Skeletal muscle satellite cell (primary cell): ENCODE data around the gene FAM180A.
"Not testable (repeated sequence)": the region's sequence is repeated elsewhere in the genome, so short reads cannot be mapped to it uniquely, and the experiment has no call there.

Experiments used
- H3K27me3 ChIP-seq: 2 replicates; pipeline ENCODE4 v1.7.0; 2013; ENCODE audit warnings: low read length; ENCODE audit not compliant: control insufficient read depth, insufficient read depth
- H3K36me3 ChIP-seq: 2 replicates; pipeline ENCODE4 v1.7.0; 2013; ENCODE audit warnings: mild to moderate bottlenecking, control low read depth, low read length; ENCODE audit not compliant: insufficient read depth
- H3K4me1 ChIP-seq: 2 replicates; pipeline ENCODE4 v1.7.0; 2013; ENCODE audit warnings: low read length; ENCODE audit not compliant: control insufficient read depth, insufficient read depth
- H3K4me2 ChIP-seq: 2 replicates; pipeline ENCODE4 v1.7.0; 2013; ENCODE audit warnings: mild to moderate bottlenecking, low read length
- H3K4me3 ChIP-seq: 2 replicates; pipeline ENCODE4 v1.7.0; 2013; ENCODE audit warnings: low read length
- H3K9ac ChIP-seq: 2 replicates; pipeline ENCODE4 v1.7.0; 2013; ENCODE audit warnings: mild to moderate bottlenecking, low read depth, low read length, moderate library complexity
- H3K9me3 ChIP-seq: replicated peaks from 2 replicates; pipeline ENCODE4 v1.7.0; 2013; ENCODE audit warnings: mild to moderate bottlenecking, control low read depth, low read length

FAM180A gene

GRCh38 chr7:135785065-135785464, 36.5 kb upstream of the FAM180A start:
- Histone ChIP-seq H3K27me3 (no peaks in the 10 kb centered on the region), H3K4me1 (no peaks in the 10 kb centered on the region), H3K36me3 (no peaks in the 10 kb centered on the region), H3K9ac (no peak overlapping the region), H3K9me3 (no peaks in the 10 kb centered on the region), H3K4me3 (no peak overlapping the region), H3K4me2 (no peak overlapping the region)

GRCh38 chr7:135784013-135784412, 35.4 kb upstream of the FAM180A start:
- Histone ChIP-seq H3K4me3 (no peak overlapping the region), H3K4me1 (no peaks in the 10 kb centered on the region), H3K9ac (no peak overlapping the region), H3K4me2 (no peak overlapping the region), H3K27me3 (no peaks in the 10 kb centered on the region), H3K36me3 (no peaks in the 10 kb centered on the region), H3K9me3 (no peaks in the 10 kb centered on the region)

GRCh38 chr7:135782801-135783200, 34.2 kb upstream of the FAM180A start:
- no peak overlapping the region for H3K9ac ChIP-seq
- H3K4me3 ChIP-seq: no peak overlapping the region

GRCh38 chr7:135782377-135782776, 33.8 kb upstream of the FAM180A start:
- no peaks in the 10 kb centered on the region for H3K36me3 ChIP-seq

More at GRCh38 chr7:135782801-135783200, 34.2 kb upstream of the FAM180A start:
- no peaks in the 10 kb centered on the region for H3K36me3 ChIP-seq
- peaks cover 5% of the 10 kb centered on the region for H3K9me3 ChIP-seq
- no peaks in the 10 kb centered on the region for H3K4me1 ChIP-seq
- no peak overlapping the region for H3K4me2 ChIP-seq
- no peaks in the 10 kb centered on the region for H3K27me3 ChIP-seq

GRCh38 chr7:135777626-135778398, 29.2 kb upstream of the FAM180A start:
- no peak overlapping the region for H3K4me3 ChIP-seq
- peaks cover 16% of the 10 kb centered on the region for H3K4me1 ChIP-seq
- no peak overlapping the region for H3K9ac ChIP-seq
- no peaks in the 10 kb centered on the region for H3K36me3 ChIP-seq
- H3K9me3 ChIP-seq: peaks cover 5% of the 10 kb centered on the region
- H3K27me3 ChIP-seq: no peaks in the 10 kb centered on the region
- H3K4me2 ChIP-seq: no peak overlapping the region

More at GRCh38 chr7:135782377-135782776, 33.8 kb upstream of the FAM180A start:
- Histone ChIP-seq H3K27me3 (no peaks in the 10 kb centered on the region), H3K4me2 (no peak overlapping the region), H3K9ac (no peak overlapping the region), H3K4me3 (no peak overlapping the region), H3K4me1 (no peaks in the 10 kb centered on the region), H3K9me3 (peaks cover 5% of the 10 kb centered on the region)

- not testable (repeated sequence) for H3K4me3 ChIP-seq, H3K9ac ChIP-seq, H3K27me3 ChIP-seq, H3K9me3 ChIP-seq, H3K4me2 ChIP-seq, H3K36me3 ChIP-seq
- peaks cover 29% of the 10 kb centered on the region for H3K4me1 ChIP-seq
Observed at GRCh38 chr7:135775915-135776314, 27.3 kb upstream of the FAM180A start.

GRCh38 chr7:135775230-135775629, 26.6 kb upstream of the FAM180A start:
- H3K9me3 ChIP-seq: peaks cover 5% of the 10 kb centered on the region
- no peak overlapping the region for H3K9ac ChIP-seq
- H3K4me2 ChIP-seq: no peak overlapping the region
- H3K4me1 ChIP-seq: peaks cover 29% of the 10 kb centered on the region
- H3K27me3 ChIP-seq: no peaks in the 10 kb centered on the region
- no peaks in the 10 kb centered on the region for H3K36me3 ChIP-seq
- no peak overlapping the region for H3K4me3 ChIP-seq

- H3K4me1 ChIP-seq: peaks cover 31% of the 10 kb centered on the region
- H3K36me3 ChIP-seq: no peaks in the 10 kb centered on the region
- H3K4me2 ChIP-seq: no peak overlapping the region
- H3K27me3 ChIP-seq: no peaks in the 10 kb centered on the region
- H3K9me3 ChIP-seq: peaks cover 5% of the 10 kb centered on the region
- H3K4me3 ChIP-seq: no peak overlapping the region
- H3K9ac ChIP-seq: no peak overlapping the region
Observed at GRCh38 chr7:135774284-135774683, 25.7 kb upstream of the FAM180A start.

- H3K4me3 ChIP-seq: no peak overlapping the region
- H3K9ac ChIP-seq: no peak overlapping the region
- H3K36me3 ChIP-seq: no peaks in the 10 kb centered on the region
- H3K4me2 ChIP-seq: no peak overlapping the region
- no peaks in the 10 kb centered on the region for H3K27me3 ChIP-seq
- H3K9me3 ChIP-seq: peaks cover 5% of the 10 kb centered on the region
- H3K4me1 ChIP-seq: peaks cover 40% of the 10 kb centered on the region
Observed at GRCh38 chr7:135773464-135773863, 24.9 kb upstream of the FAM180A start.

- peaks cover 47% of the 10 kb centered on the region for H3K4me1 ChIP-seq
- H3K9me3 ChIP-seq: no peaks in the 10 kb centered on the region
- H3K4me3 ChIP-seq: no peak overlapping the region
- peak overlapping the region; percentile 0 for H3K4me2 ChIP-seq
- H3K9ac ChIP-seq: no peak overlapping the region
- H3K36me3 ChIP-seq: no peaks in the 10 kb centered on the region
- H3K27me3 ChIP-seq: no peaks in the 10 kb centered on the region
Observed at GRCh38 chr7:135772639-135773222, 24.1 kb upstream of the FAM180A start.

GRCh38 chr7:135771961-135772638, 23.5 kb upstream of the FAM180A start:
- H3K36me3 ChIP-seq: no peaks in the 10 kb centered on the region
- no peaks in the 10 kb centered on the region for H3K9me3 ChIP-seq
- no peak overlapping the region for H3K9ac ChIP-seq

More at GRCh38 chr7:135771961-135772638, 23.5 kb upstream of the FAM180A start:
- Histone ChIP-seq H3K27me3 (no peaks in the 10 kb centered on the region), H3K4me1 (peaks cover 47% of the 10 kb centered on the region), H3K4me3 (no peak overlapping the region), H3K4me2 (peak overlapping the region; percentile 0)
